Endothelial cell of umbilical vein (primary cell): ENCODE measurements around the gene CAMK2N2. TPM values are rescaled to one million over a fixed set of nuclear protein-coding genes. Genes with fewer than 3 reads are reported as not detected.

Experiments used
- BruUV-seq: library from RNA; stranded (reverse); fragments of 400-500 nt; replicated peaks from 2 replicates; lab custom pipeline; 2021; lab: Mats Ljungman, UMichigan
- CTCF ChIA-PET: fragments of 300-600, 350-600 bp; sonication (Branson Sonifier 250); formaldehyde crosslinking; loops from one replicate; lab custom pipeline; 2021; ENCODE audit warnings: antibody characterized with exemption, inconsistent platforms; lab: Charles Lee
- POLR2A ChIA-PET: fragments of 300-600, 350-600 bp; sonication (Branson Sonifier 250); formaldehyde crosslinking; loops from one replicate; lab custom pipeline; 2021; ENCODE audit warnings: antibody characterized with exemption, inconsistent platforms; lab: Charles Lee
- DNase-seq: peaks from one replicate; pipeline ENCODE4 v3.0.0-alpha.2; 2011; ENCODE audit warnings: low read depth, low spot score
- FAIRE-seq: peaks from 2 replicates; lab custom pipeline; 2011; peaks lifted over from hg19 to GRCh38; lab: Jason Lieb, UNC
- H2AFZ ChIP-seq: 2 replicates; pipeline ENCODE4 v1.6.0; 2012; ENCODE audit warnings: low read depth, low read length, control low read depth, inconsistent platforms
- H3K27ac ChIP-seq: 2 replicates; pipeline ENCODE4 v1.5.1; 2011; ENCODE audit warnings: low read depth, mild to moderate bottlenecking, control low read depth, low read length, moderate library complexity; ENCODE audit not compliant: insufficient read depth
- H3K27me3 ChIP-seq, 2 experiments: 2 replicates each; pipeline versions ENCODE4 v1.6.0 to v1.6.1; 2011; ENCODE audit warnings: low read length in 2 of 2, mixed read lengths in 1 of 2; ENCODE audit not compliant: control insufficient read depth in 2 of 2, insufficient read depth in 2 of 2
- H3K36me3 ChIP-seq, 2 experiments: 2 replicates in 1 of 2; 3 replicates in 1 of 2; pipeline ENCODE4 v1.5.1; 2011; ENCODE audit warnings: low read length in 2 of 2, mild to moderate bottlenecking in 1 of 2, moderate library complexity in 1 of 2; ENCODE audit not compliant: control insufficient read depth in 2 of 2, insufficient read depth in 2 of 2; ENCODE audit errors: extremely low read depth in 1 of 2
- H3K4me1 ChIP-seq: 3 replicates; pipeline ENCODE4 v1.5.1; 2011; ENCODE audit warnings: mild to moderate bottlenecking, low read length; ENCODE audit not compliant: control insufficient read depth, insufficient read depth; ENCODE audit errors: extremely low read depth
- H3K4me2 ChIP-seq: 2 replicates; pipeline ENCODE4 v1.6.1; 2011; ENCODE audit warnings: low read length, control low read depth, mixed read lengths; ENCODE audit not compliant: insufficient read depth
- H3K4me3 ChIP-seq, 3 experiments: fragments of 200-600 bp in 1 of 3; sonication (generic), shearing (Covaris generic) in 1 of 3; replicated peaks in 1 of 3; 2 replicates each; pipeline ENCODE4 v1.5.1; 2011 to 2016; ENCODE audit warnings: control low read depth in 3 of 3, low read length in 3 of 3, mild to moderate bottlenecking in 2 of 3, inconsistent platforms in 1 of 3, low read depth in 1 of 3, moderate library complexity in 1 of 3; ENCODE audit not compliant: insufficient read depth in 1 of 3
- H3K79me2 ChIP-seq: 2 replicates; pipeline ENCODE4 v1.6.0; 2012; ENCODE audit warnings: low read length, inconsistent platforms; ENCODE audit not compliant: control insufficient read depth, insufficient read depth
- H3K9ac ChIP-seq: replicated peaks from 2 replicates; pipeline ENCODE3; 2011; ENCODE audit warnings: low read length, control low read depth; ENCODE audit not compliant: insufficient read depth; ENCODE audit errors: extremely low read depth
- H3K9me1 ChIP-seq: replicated peaks from 3 replicates; pipeline ENCODE4 v1.6.0; 2011; ENCODE audit warnings: mild to moderate bottlenecking, low read length; ENCODE audit not compliant: control insufficient read depth, insufficient read depth; ENCODE audit errors: extremely low read depth
- H3K9me3 ChIP-seq: replicated peaks from 2 replicates; pipeline ENCODE4 v1.5.1; 2012; ENCODE audit warnings: low read length, inconsistent platforms; ENCODE audit not compliant: control insufficient read depth, insufficient read depth
- H4K20me1 ChIP-seq: replicated peaks from 2 replicates; pipeline ENCODE3; 2011; ENCODE audit warnings: mild to moderate bottlenecking, low read length; ENCODE audit not compliant: control insufficient read depth, insufficient read depth; ENCODE audit errors: extremely low read depth
- CTCF ChIP-seq, 2 donors: IDR thresholded peaks; 1 replicate in 1 of 2; 2 replicates in 1 of 2; pipeline ENCODE4 v1.5.1; 2011; ENCODE audit warnings: low read length in 2 of 2, mild to moderate bottlenecking in 2 of 2, moderate library complexity in 2 of 2, control low read depth in 1 of 2, inconsistent platforms in 1 of 2, low read depth in 1 of 2; ENCODE audit not compliant: insufficient read depth in 1 of 2; ENCODE audit errors: extremely low read depth in 1 of 2
- EZH2 ChIP-seq: IDR thresholded peaks from 2 replicates; pipeline ENCODE4 v1.6.1; 2012; ENCODE audit warnings: borderline replicate concordance, low read depth, mild to moderate bottlenecking, moderate library complexity, low read length, inconsistent platforms; ENCODE audit not compliant: severe bottlenecking
- FOS ChIP-seq: IDR thresholded peaks from 2 replicates; pipeline ENCODE4 v1.6.1; 2011; ENCODE audit warnings: mild to moderate bottlenecking, low read length, moderate library complexity, borderline replicate concordance; ENCODE audit not compliant: insufficient read depth
- GATA2 ChIP-seq: IDR thresholded peaks from 2 replicates; pipeline ENCODE4 v1.7.0; 2011; ENCODE audit warnings: low read depth, mild to moderate bottlenecking, moderate library complexity, mixed read lengths, low read length; ENCODE audit not compliant: insufficient read length, insufficient read depth
- JUN ChIP-seq: IDR thresholded peaks from 2 replicates; pipeline ENCODE4 v1.6.1; 2011; ENCODE audit warnings: borderline replicate concordance, low read depth; ENCODE audit not compliant: insufficient read length, insufficient read depth
- MYC ChIP-seq: IDR thresholded peaks from one replicate; pipeline ENCODE4 v1.6.1; 2011; ENCODE audit warnings: mild to moderate bottlenecking, low read depth, low read length
- POLR2A ChIP-seq: IDR thresholded peaks from 2 replicates; pipeline ENCODE4 v1.6.1; 2012; ENCODE audit warnings: low read depth, mild to moderate bottlenecking, control low read depth, low read length
- POLR2AphosphoS5 ChIP-seq: IDR thresholded peaks from 2 replicates; pipeline ENCODE4 v1.6.1; 2012; ENCODE audit warnings: low read depth, mild to moderate bottlenecking, control low read depth, low read length, moderate library complexity; ENCODE audit not compliant: insufficient read depth
- dilution Hi-C: fragments of 300-500 bp; cut with MboI; formaldehyde crosslinking; loops from one replicate; pipeline ENCODE4 v1.15.0; 2019; ENCODE audit warnings: low sequenced_read_pairs; ENCODE audit not compliant: extremely low pct_ligation_motif_present
- intact Hi-C: fragments of 100-400 bp; cut with micrococcal nuclease; formaldehyde crosslinking; loops from one replicate; pipeline ENCODE4 v1.10.0; 2022
- polyA plus RNA-seq, 4 experiments: library from polyadenylated mRNA; depleted of rRNA in 3 of 4; stranded (reverse) in 3 of 4; unstranded in 1 of 4; fragments of >200 nt; gene quantifications; 2 replicates each; pipeline versions ENCODE4 v1.2.1 to v1.2.3, GENCODE V29; 2011 to 2012; ENCODE audit warnings: missing spikeins in 1 of 4
- total RNA-seq: library from RNA; stranded (reverse); gene quantifications from 2 replicates; pipeline ENCODE4 v1.2.3, GENCODE V29; 2021
- TF ChIP-seq, protein P1 (sequence below): IDR thresholded peaks from 2 replicates; pipeline ENCODE4 v1.6.1; 2011; ENCODE audit not compliant: insufficient read depth, insufficient read length

The CAMK2N2 gene
- total and polyA plus RNA-seq, 2 donors (not counting 3 experiments of a cell fraction or from before 2014, with no cell fraction given) = 0.11 TPM; not detected in 1

DNA sequence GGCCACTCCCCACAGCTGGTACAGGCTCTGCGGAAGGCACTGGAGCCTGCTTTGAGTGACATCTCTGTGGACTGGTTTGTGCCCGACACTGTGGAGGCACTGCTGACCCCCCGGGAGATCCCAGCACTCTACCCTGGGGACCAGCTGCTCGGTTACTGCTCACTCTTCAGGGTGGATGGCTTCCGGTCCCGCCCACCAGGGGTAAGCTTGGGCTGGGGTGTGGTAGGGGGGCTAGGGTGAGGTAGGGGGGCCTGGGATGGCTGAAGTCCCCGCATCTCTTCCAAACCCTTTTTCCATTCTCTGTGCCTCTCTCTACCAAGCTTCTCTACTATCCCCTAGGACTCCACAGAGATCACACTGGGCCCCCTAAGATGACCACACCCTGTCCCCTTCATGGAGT lies 24.1 kb downstream of the CAMK2N2 start:
- H3K36me3 ChIP-seq = no peaks in the 10 kb centered on the region
- no peaks in the 10 kb centered on the region for H4K20me1 ChIP-seq
- H2AFZ ChIP-seq = no peak overlapping the region
- ChIA-PET POLR2A (no interaction called here), CTCF (interaction anchor here (1.3 to 8.1 kb wide), 3 partner anchors 10 to 340 kb away, joined by 5 to 98 read pairs (median 54); partner anchors contain the start of gene VWA5B2)
- H3K4me2 ChIP-seq = no peak overlapping the region
- no peaks in the 10 kb centered on the region for H3K9me1 ChIP-seq
- TF ChIP-seq GATA2 = no peak
- TF ChIP-seq JUN = no peak
- TF ChIP-seq EZH2 = no peak
- no peak for TF ChIP-seq FOS
- no peak for TF ChIP-seq MYC
- TF ChIP-seq CTCF (IDR thresholded peaks at IDR 0.05; ENCODE audit: extremely low read depth in 1 of 2, insufficient read depth in 1 of 2, low read depth in 1 of 2, low read length in 2 of 2) = no peak
- TF ChIP-seq, protein P1, sequence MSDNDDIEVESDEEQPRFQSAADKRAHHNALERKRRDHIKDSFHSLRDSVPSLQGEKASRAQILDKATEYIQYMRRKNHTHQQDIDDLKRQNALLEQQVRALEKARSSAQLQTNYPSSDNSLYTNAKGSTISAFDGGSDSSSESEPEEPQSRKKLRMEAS = no peak
- TF ChIP-seq POLR2AphosphoS5 = no peak
- TF ChIP-seq POLR2A = no peak
- BruUV-seq = no TSS peak
- no peak overlapping the region for H3K27ac ChIP-seq
- no peak for DNase-seq
- dilution Hi-C loops (no loop called here), intact Hi-C loops (no loop called here)
- peaks cover 6 to 7% of the 10 kb centered on the region in 2 experiments for H3K27me3 ChIP-seq
- H3K4me3 ChIP-seq = no peak overlapping the region
- no peaks in the 10 kb centered on the region for H3K4me1 ChIP-seq
- no peaks in the 10 kb centered on the region for H3K9me3 ChIP-seq
- H3K79me2 ChIP-seq = no peaks in the 10 kb centered on the region
- no peak overlapping the region for H3K9ac ChIP-seq
- no peak for FAIRE-seq
